Suprapubic skin (tissue), 3 donors: Measurements from ENCODE around the gene MTR.

Experiments used
- EP300 ChIP-seq: sonication (generic); formaldehyde crosslinking; IDR thresholded peaks from one replicate; pipeline ENCODE4 v1.6.1; 2017; ENCODE audit warnings: antibody characterized with exemption
- POLR2A ChIP-seq, 2 donors: fragments of 450-650 bp; IDR thresholded peaks; one replicate each; pipeline ENCODE4 v1.6.1; 2017; ENCODE audit warnings: antibody characterized with exemption in 2 of 2, mild to moderate bottlenecking in 2 of 2, moderate library complexity in 2 of 2
- TF ChIP-seq, protein P1 (sequence below), 2 donors: fragments of 200-600 bp in 1 of 2; fragments of 450-650 bp in 1 of 2; sonication (generic) in 1 of 2; IDR thresholded peaks; one replicate each; pipeline ENCODE4 v1.5.1; 2016 to 2019; ENCODE audit warnings: antibody characterized with exemption in 2 of 2, mild to moderate bottlenecking in 1 of 2, moderate library complexity in 1 of 2

DNA sequence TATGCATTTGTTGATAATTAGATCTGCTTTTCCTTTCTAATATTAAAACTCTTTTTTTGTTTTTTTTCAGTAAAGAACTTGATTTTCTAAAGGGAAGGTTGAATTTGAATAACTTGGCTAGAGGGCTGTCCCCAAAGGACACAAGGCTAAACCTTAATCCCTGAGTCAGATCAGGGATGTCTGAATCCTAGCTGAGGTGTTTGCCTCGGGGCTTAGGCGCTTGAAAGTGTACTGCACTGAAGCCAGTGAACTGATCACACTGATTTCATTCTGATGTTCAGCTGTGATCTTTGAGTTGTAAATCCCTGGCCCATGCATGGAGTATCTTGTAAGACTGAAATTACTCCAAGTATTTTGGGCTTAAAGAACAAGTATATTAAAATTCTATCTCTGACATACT is 42.8 kb downstream of the MTR start:
- TF ChIP-seq EP300 (no peak), POLR2A (IDR thresholded peaks at IDR 0.05) (no peak)
- TF ChIP-seq, protein P1, sequence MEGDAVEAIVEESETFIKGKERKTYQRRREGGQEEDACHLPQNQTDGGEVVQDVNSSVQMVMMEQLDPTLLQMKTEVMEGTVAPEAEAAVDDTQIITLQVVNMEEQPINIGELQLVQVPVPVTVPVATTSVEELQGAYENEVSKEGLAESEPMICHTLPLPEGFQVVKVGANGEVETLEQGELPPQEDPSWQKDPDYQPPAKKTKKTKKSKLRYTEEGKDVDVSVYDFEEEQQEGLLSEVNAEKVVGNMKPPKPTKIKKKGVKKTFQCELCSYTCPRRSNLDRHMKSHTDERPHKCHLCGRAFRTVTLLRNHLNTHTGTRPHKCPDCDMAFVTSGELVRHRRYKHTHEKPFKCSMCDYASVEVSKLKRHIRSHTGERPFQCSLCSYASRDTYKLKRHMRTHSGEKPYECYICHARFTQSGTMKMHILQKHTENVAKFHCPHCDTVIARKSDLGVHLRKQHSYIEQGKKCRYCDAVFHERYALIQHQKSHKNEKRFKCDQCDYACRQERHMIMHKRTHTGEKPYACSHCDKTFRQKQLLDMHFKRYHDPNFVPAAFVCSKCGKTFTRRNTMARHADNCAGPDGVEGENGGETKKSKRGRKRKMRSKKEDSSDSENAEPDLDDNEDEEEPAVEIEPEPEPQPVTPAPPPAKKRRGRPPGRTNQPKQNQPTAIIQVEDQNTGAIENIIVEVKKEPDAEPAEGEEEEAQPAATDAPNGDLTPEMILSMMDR (IDR thresholded peaks at IDR 0.05), result no peak
